GM18519 (cell line): ENCODE data around the gene LMNTD1.
A peak's percentile ranks its signal among the peaks of the same experiment; 100 is the strongest.
"Not testable (repeated sequence)": the region's sequence is repeated elsewhere in the genome, so short reads cannot be mapped to it uniquely, and the experiment has no call there.

Source experiments
- ATAC-seq: cut with Tn5 transposase; IDR thresholded peaks from one replicate; pipeline ENCODE4 v1.9.1; 2021; ENCODE audit warnings: mild to moderate bottlenecking, moderate library complexity; ENCODE audit not compliant: unreplicated experiment, low FRiP score

LMNTD1 gene

DNA sequence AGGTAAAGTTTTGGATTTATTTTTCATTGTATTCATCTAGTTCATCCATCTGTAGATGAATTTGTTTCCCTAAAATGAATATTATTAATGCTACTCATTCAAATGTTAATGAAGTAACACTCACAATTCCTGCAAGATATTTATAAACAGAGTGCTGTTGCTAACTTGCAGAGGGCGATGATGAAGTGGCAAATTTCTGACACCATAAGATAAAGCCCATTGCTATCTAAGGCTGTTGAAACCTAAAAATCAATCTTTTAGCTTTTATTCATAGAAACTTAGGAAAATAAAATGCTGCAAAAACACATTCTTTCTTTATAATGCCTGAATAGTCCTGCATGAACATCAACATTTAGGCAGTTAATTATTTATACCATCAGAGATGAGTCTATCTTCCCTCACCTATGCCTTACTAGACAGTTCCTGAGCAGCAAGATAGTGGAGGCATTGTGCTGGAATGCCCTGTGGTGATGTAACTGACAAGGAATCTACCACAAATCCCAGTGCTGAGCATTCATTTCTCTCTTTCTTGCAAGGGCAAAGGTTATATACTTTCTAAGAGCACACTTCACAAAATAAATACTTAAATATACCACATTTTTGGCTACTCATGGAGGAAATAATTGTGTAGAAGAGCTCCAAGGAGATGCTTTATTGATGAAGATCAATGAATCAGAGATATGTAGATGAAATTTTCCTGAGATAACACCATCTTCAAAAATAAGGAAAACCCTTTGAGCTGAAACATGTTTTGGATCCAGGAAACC, 57.6 kb downstream of the LMNTD1 start:
- ATAC-seq: no peak

GRCh38 chr12:25494926-25495325, 58.2 kb downstream of the LMNTD1 start:
- ATAC-seq: no peak

GRCh38 chr12:25493682-25494081, 59.4 kb downstream of the LMNTD1 start:
- ATAC-seq: no peak

DNA sequence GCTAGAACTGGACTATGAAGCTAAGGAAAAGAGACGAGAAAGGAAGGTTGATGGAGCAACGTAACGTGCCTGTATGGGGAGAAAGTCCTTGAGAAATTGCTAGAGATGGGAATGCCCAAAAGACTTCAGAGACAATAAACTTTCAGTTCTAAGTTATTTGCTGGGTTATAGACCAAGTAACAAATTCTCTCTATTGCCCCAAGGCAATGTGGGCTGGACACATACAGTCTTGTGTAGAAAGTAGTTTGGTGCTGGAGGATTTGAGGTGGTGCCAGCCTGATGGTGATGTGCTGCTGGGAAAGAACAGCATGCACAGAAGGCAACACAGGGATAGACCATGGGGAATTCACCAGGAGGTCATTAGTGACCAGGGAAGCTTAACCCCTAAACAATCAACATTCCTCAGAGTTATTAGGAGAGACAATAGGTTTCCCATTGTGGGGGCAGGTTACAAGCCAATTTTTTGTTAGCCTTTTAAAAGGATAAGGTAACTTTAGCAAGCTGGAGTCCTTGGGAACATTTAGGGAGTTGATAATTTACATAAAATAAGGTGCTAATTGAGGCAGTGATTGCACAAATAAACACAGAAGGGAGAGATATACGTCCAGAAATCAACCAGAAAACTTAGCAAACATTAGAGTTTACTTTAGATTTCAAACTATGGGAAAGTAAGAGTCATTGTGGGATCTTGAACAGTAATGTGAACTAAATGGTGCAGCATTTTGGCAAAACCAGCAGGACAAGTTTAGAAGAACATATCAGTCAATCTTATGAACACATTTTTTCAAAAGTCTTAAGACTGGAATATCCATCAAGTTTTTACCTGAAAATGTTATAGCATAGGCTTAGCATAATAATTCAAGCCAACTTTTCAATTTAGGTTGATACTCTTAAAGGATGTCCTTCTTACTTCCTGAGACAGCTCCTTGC, 61.4 kb downstream of the LMNTD1 start:
- no peak for ATAC-seq

DNA sequence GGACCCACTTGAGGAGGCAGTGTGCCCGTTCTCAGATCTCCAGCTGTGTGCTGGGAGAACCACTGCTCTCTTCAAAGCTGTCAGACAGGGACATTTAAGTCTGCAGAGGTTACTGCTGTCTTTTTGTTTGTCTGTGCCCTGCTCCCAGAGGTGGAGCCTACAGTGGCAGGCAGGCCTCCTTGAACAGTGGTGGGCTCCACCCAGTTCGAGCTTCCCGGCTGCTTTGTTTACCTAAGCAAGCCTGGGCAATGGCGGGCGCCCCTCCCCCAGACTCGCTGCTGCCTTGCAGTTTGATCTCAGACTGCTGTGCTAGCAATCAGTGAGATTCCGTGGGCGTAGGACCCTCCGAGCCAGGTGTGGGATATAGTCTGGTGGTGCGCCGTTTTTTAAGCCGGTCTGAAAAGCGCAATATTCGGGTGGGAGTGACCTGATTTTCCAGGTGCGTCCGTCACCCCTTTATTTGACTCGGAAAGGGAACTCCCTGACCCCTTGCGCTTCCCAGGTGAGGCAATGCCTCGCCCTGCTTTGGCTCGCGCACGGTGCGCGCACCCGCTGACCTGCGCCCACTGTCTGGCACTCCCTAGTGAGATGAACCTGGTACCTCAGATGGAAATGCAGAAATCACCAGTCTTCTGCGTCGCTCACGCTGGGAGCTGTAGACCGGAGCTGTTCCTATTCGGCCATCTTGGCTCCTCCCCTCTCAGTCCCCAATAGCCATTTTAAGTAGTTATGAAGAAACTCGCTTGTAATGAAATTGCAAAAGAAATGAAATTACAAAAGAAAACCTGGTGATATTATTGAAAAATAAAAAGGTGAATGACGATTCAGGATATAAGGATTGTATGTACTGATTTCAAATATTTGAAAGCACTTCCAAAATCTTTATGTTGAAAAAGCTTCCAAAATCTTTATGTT, 63.9 kb downstream of the LMNTD1 start:
- not testable (repeated sequence) for ATAC-seq

DNA sequence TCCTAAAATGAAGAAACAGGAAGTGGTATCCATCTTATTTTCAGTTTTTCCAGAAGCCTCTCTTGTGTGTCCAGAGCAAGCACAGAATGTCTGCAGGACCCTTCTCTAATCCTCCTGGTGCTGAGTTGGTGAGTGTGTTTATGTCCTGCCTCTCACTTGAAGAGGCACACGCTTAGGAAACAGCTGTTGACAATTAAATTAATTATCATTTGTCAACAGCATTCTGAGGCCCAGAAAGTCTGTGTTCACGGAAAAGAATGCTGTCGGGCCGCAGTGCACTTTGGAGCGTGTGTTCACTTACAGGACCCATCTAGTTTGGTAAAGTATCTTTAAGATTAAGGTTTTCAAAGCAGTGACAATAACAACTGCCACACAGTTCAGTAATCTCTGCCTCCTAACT, 70.5 kb downstream of the LMNTD1 start:
- ATAC-seq: no peak

DNA sequence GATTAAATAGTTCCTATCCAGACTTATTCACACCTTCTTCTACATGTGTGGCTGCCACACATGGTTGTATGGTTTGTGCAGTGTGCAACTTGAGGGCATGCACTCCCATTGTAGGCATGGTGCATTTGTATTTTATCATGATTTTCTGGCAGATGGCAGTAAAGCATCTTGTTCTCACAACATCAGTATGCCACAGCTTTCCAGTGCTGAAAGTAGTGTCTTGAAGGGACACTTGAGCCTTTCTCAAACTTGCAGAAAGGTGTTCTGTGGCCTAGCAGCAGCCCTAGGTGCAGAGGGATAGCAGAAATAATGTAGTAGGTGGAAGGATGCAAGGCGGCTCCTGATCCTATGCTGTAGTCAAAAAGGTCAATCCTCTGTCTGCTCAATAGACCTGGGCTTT, 72.9 kb downstream of the LMNTD1 start:
- ATAC-seq: no peak

GRCh38 chr12:25477217-25477616, 75.9 kb downstream of the LMNTD1 start:
- ATAC-seq: no peak

DNA sequence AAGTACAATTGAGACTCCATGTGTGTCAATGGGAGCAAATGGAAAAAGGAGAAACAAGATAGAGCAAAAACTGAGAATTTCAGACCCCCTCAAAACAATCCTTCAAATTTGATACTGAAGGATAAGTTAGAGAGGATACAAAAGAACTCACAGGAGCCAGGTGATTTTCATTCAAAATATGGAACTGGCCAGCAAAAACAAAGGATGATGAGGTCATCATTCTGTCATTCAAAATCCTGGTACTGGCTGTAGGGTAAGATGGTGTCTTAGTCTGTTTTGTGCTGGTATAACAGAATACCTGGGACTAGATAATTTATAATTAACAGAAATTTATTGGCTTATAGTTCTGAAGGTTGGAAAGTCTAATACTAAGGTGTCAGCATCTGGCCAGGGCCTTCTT, 80.6 kb downstream of the LMNTD1 start:
- ATAC-seq: no peak

GRCh38 chr12:25469861-25470260, 83.2 kb downstream of the LMNTD1 start:
- no peak for ATAC-seq

DNA sequence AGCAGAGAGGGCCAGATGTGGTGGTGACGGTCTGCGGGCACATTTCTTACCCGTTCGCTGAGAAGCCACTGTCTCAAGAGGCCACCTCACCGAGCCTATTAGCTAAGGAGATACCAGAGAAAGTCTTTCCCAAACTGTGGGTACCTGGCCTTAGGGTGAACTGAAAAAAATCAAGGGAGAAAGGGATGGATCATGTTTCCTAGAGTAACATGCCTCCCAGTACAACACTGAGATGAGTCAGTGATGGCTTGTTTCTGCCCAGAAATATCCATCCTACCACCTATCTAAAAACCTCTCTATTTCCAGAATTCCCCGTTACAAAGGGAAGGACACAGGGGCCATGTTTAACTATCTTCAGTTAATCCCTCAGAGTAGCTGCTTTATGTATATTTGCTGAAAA, 83.7 kb downstream of the LMNTD1 start:
- no peak for ATAC-seq

GRCh38 chr12:25463521-25463920, 89.6 kb downstream of the LMNTD1 start:
- ATAC-seq: no peak

DNA sequence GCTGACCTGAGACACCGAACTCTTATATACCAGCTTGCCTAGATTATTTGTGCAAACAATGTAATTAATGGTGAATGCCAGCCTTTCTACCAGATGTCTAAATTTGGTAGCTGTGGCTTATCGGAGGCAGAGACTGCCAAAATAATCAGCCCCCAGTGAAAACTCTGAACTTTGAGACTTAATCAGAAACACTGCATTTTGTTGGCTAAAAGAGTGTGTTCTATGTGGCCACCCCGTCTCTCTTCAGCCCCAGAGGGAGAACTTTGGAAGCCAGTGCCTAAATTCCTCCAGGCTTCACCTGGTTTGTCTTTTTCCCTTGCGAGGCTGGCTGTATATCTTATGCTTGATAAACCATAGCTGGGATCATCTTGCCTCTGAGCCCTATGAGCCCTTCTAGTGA, 90.1 kb downstream of the LMNTD1 start:
- ATAC-seq: no peak

DNA sequence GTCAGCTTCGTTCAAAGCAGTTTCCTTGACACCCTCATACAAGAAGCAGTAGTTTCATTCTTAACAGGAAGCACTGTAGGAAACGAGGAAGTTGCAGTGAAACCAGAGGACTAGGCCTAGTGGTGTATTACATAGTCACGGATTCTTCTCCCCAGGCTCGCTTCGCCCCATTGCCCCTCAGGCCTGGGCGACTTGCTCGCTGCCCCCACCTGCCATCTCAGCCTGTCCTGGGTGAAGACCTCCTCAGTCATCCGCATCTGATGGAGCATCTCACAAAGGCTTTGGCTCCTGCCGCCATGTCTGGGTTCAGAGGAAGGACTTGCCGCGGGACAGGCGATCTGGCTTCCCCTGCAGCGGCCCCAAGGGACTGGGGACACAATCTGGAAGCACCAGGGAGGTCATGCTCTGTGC, 93.5 kb downstream of the LMNTD1 start:
- ATAC-seq: peak; percentile 97

GRCh38 chr12:25458047-25458552, 95.0 kb downstream of the LMNTD1 start:
- no peak for ATAC-seq

DNA sequence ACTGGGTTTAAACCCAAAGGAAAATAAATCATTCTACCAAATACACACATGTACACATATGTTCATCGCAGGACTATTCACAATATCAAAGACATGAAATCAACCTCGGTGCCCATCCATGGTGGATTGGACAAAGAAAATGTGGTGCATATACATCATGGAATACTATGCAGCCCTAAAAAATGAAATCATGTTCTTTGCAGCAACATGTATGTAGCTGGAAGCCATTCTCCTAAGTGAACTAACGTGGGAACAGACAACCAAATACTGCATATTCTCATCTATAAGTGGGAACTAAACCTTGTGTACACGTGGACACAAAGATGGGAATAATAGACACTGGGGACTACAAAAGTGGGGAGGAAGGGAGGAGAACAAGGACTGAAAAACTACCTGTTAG, 96.6 kb downstream of the LMNTD1 start:
- ATAC-seq: no peak

GRCh38 chr12:25455696-25456095, 97.4 kb downstream of the LMNTD1 start:
- ATAC-seq: no peak

DNA sequence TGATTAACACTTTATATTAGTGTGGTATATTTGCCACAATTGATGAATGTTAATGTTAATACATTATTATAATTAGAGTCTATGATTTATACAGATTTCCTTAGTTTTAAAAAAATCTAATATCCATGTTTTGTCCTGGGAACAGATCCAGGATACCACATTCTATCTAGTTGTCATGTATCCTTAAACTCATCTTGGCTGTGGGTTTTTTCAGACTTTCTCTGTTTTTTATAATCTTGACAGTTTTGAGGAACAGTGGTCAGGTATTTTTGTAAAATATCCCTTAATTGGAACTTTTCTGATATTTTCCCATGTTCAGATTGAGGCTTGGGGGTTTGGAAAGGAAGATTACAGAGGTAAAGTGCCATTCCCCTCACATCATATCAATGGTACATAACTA, 104.1 kb downstream of the LMNTD1 start:
- no peak for ATAC-seq

DNA sequence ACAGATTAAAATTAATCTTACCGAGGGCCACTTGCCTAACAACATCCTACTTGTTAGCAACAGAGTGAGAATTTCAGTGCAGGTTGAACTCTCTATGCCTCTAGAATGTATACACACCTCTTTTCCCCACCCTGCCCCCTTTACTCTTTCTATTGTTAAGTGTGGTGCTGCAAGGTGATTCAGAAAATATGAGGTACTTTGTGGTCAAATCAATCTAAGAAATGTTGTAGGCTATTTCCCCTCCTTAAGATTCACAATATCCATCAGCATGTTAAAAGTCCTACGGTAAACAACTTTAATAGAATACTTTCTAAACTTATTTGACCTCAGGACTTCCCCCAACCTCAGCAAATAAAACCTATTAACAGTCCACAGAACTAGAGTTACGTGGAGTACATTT, 106.0 kb downstream of the LMNTD1 start:
- ATAC-seq: no peak

DNA sequence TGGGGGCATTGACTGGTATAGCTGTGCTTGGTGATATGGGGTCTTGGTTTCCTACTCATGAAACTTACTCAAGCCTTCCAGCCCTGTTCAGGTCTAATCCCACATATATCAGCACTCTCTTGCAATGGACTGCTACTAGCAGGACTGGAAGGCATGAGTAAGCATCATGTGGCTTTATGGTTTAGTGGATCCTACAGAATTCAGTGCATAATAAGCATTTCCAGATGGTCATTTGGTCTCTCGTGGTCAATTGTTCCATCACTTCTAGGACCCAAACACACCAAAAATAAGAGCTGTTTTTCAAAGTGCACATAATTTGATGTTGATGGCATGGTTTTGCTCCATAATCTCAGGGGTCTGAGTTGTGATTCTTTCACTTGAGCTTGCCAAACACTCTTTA, 114.4 kb downstream of the LMNTD1 start:
- ATAC-seq: no peak
